Ramos (cell line): ENCODE measurements around the gene PDE4DIP.
"Not testable (repeated sequence)": the region's sequence is repeated elsewhere in the genome, so short reads cannot be mapped to it uniquely, and the experiment has no call there.

Experiments used
- in situ Hi-C: fragments of 300-500 bp; cut with MboI; formaldehyde crosslinking; loops from one replicate; pipeline ENCODE4 v1.14.3; 2022; ENCODE audit warnings: low sequenced_read_pairs; ENCODE audit not compliant: unreplicated experiment

PDE4DIP gene

GRCh38 chr1:148868924-148869633, 24.9 kb downstream of the PDE4DIP start:
- in situ Hi-C loops: not testable (repeated sequence)

- in situ Hi-C loops: not testable (repeated sequence)
These were observed 25.4 kb downstream of the PDE4DIP start for GRCh38 chr1:148869634-148869961.

- in situ Hi-C loops: not testable (repeated sequence)
These were observed 30.5 kb downstream of the PDE4DIP start for GRCh38 chr1:148874408-148875388.

- in situ Hi-C loops: not testable (repeated sequence)
These were observed 35.7 kb downstream of the PDE4DIP start for GRCh38 chr1:148879812-148880416.

- in situ Hi-C loops: not testable (repeated sequence)
These were observed 37.0 kb downstream of the PDE4DIP start for GRCh38 chr1:148881261-148881660.

GRCh38 chr1:148885219-148885618, 41.0 kb downstream of the PDE4DIP start:
- in situ Hi-C loops: not testable (repeated sequence)

GRCh38 chr1:148886293-148886692, 42.1 kb downstream of the PDE4DIP start:
- in situ Hi-C loops: not testable (repeated sequence)

- in situ Hi-C loops: not testable (repeated sequence)
These were observed 44.4 kb downstream of the PDE4DIP start for GRCh38 chr1:148888597-148888996.

- in situ Hi-C loops: not testable (repeated sequence)
These were observed 45.2 kb downstream of the PDE4DIP start for GRCh38 chr1:148889267-148890074.

GRCh38 chr1:148890075-148890568, 45.9 kb downstream of the PDE4DIP start:
- in situ Hi-C loops: not testable (repeated sequence)

- in situ Hi-C loops: not testable (repeated sequence)
These were observed 50.4 kb downstream of the PDE4DIP start for GRCh38 chr1:148894360-148895352.

GRCh38 chr1:148900026-148900425, 55.8 kb downstream of the PDE4DIP start:
- in situ Hi-C loops: not testable (repeated sequence)

GRCh38 chr1:148900691-148901090, 56.5 kb downstream of the PDE4DIP start:
- in situ Hi-C loops: not testable (repeated sequence)

GRCh38 chr1:148901150-148901952, 57.1 kb downstream of the PDE4DIP start:
- in situ Hi-C loops: not testable (repeated sequence)

GRCh38 chr1:148901953-148902341, 57.7 kb downstream of the PDE4DIP start:
- in situ Hi-C loops: not testable (repeated sequence)

- in situ Hi-C loops: not testable (repeated sequence)
These were observed 65.1 kb downstream of the PDE4DIP start for GRCh38 chr1:148909219-148909826.

GRCh38 chr1:148911303-148911928, 67.2 kb downstream of the PDE4DIP start:
- in situ Hi-C loops: not testable (repeated sequence)
